ENCODE measurements around the gene CBLB. TPM values are rescaled to one million over a fixed set of nuclear protein-coding genes. Genes with fewer than 3 reads are reported as not detected.

The CBLB gene
- total RNA-seq, 1 experiment from 2014 or later: 34.3 TPM

DNA sequence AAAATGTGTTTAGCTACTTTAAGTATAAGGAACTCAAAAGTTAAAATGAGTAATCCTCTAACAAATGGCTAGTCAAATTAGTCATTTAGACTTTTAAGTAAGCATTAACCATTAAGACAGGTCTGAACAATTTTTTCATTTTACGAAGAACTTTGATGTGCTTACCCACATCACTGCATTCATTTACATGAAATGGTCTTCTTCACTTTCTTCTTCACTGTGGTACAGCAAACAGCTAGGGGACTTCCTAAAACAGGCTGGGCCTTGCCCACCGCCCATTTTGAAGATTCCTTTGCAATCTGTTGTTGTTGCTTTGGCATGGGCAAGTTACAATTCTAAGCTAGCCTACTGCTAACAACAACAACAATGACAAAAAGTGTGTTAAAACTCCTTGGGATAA is 67.4 kb downstream of the CBLB start:
- ChIA-PET CTCF (no interaction called here), POLR2A (no interaction called here)
- Histone ChIP-seq H3K27me3 (replicated peaks; ENCODE audit: control insufficient read depth, insufficient read depth, low read length) (no peaks in the 10 kb centered on the region), H3K4me1 (no peaks in the 10 kb centered on the region), H3K4me3 (ENCODE audit: low read depth, low read length) (no peak overlapping the region), H3K9me3 (no peaks in the 10 kb centered on the region), H3K36me3 (ENCODE audit: control insufficient read depth, insufficient read depth, low read length) (no peaks in the 10 kb centered on the region)
- no peak for DNase-seq
- Mint-ChIP-seq H3K27ac (ENCODE audit: unreplicated experiment) (no peak overlapping the region), H3K9me3 (ENCODE audit: unreplicated experiment) (no peaks in the 10 kb centered on the region), H3K4me1 (ENCODE audit: low read depth, unreplicated experiment) (peaks cover 5% of the 10 kb centered on the region), H3K4me3 (ENCODE audit: unreplicated experiment) (no peak overlapping the region), H3K27me3 (ENCODE audit: insufficient read depth, unreplicated experiment) (no peaks in the 10 kb centered on the region), H3K36me3 (ENCODE audit: insufficient read depth, unreplicated experiment) (no peaks in the 10 kb centered on the region)
- TF ChIP-seq, protein P1, sequence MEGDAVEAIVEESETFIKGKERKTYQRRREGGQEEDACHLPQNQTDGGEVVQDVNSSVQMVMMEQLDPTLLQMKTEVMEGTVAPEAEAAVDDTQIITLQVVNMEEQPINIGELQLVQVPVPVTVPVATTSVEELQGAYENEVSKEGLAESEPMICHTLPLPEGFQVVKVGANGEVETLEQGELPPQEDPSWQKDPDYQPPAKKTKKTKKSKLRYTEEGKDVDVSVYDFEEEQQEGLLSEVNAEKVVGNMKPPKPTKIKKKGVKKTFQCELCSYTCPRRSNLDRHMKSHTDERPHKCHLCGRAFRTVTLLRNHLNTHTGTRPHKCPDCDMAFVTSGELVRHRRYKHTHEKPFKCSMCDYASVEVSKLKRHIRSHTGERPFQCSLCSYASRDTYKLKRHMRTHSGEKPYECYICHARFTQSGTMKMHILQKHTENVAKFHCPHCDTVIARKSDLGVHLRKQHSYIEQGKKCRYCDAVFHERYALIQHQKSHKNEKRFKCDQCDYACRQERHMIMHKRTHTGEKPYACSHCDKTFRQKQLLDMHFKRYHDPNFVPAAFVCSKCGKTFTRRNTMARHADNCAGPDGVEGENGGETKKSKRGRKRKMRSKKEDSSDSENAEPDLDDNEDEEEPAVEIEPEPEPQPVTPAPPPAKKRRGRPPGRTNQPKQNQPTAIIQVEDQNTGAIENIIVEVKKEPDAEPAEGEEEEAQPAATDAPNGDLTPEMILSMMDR (IDR thresholded peaks at IDR 0.05; ENCODE audit: insufficient read depth in 1 of 2, low read depth in 1 of 2, low read length in 1 of 2, severe bottlenecking in 1 of 2, unreplicated experiment in 1 of 2): no peak
- intact Hi-C loops (cut with micrococcal nuclease; ENCODE audit: unreplicated experiment): no loop called here
- no TSS peak for BruUV-seq (replicated peaks)

DNA sequence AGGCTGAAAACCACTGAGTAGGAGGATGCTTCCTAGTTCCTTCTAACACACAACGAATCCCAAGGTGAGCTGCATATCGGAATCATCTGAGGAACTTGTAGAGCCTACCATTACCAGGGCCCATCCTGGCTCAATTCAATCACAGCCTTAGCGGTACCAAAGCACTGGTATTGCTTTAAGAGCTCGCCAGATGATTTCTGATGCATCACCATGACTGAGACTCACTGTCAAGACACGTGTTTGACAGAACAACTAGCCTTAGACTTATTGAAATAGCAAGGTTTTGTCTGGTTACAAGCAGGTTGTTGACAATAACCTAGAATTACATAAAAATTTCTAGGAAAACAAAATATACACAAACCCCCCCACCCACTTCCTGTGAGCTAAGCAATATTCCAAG is 68.5 kb downstream of the CBLB start:
- H3K27me3 ChIP-seq (replicated peaks; ENCODE audit: control insufficient read depth, insufficient read depth, low read length): no peaks in the 10 kb centered on the region
- intact Hi-C loops (cut with micrococcal nuclease; ENCODE audit: unreplicated experiment): no loop called here
- Mint-ChIP-seq H3K4me1 (ENCODE audit: low read depth, unreplicated experiment) (peaks cover 5% of the 10 kb centered on the region), H3K4me3 (ENCODE audit: unreplicated experiment) (no peak overlapping the region), H3K36me3 (ENCODE audit: insufficient read depth, unreplicated experiment) (no peaks in the 10 kb centered on the region), H3K9me3 (ENCODE audit: unreplicated experiment) (no peaks in the 10 kb centered on the region), H3K27ac (ENCODE audit: unreplicated experiment) (no peak overlapping the region), H3K27me3 (ENCODE audit: insufficient read depth, unreplicated experiment) (no peaks in the 10 kb centered on the region)
- H3K9me3 ChIP-seq: no peaks in the 10 kb centered on the region
- TF ChIP-seq, protein P1 (IDR thresholded peaks at IDR 0.05; ENCODE audit: insufficient read depth in 1 of 2, low read depth in 1 of 2, low read length in 1 of 2, severe bottlenecking in 1 of 2, unreplicated experiment in 1 of 2): no peak
- no peaks in the 10 kb centered on the region for H3K36me3 ChIP-seq (ENCODE audit: control insufficient read depth, insufficient read depth, low read length)
- BruUV-seq (replicated peaks): no TSS peak
- POLR2A ChIA-PET: no interaction called here
- H3K4me1 ChIP-seq: no peaks in the 10 kb centered on the region
- no peak for DNase-seq
- H3K4me3 ChIP-seq (ENCODE audit: low read depth, low read length): no peak overlapping the region
- CTCF ChIA-PET: interaction anchor here (1.1 kb wide), 1 partner anchor 12 kb away, joined by 3 read pairs; no protein-coding TSS in a partner anchor

DNA sequence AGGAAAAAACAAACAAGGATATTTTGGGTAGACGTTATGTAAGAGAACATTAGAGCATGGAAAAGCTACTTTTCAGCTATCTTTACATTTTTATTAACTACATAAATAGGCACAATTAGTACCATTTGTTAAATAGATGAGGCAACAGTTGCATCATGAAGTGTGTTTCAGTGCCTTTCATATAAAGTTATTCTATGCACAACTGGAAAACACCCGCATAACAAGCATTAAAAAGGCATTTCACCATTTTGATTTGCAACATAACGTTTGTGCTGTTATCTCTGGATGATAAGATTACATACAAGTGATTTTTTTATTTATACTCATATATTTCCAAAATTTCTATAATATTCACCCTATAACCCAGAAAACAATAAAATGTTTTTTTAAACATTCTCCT is 69.5 kb downstream of the CBLB start:
- ChIA-PET POLR2A (no interaction called here), CTCF (no interaction called here)
- Mint-ChIP-seq H3K27me3 (ENCODE audit: insufficient read depth, unreplicated experiment) (no peaks in the 10 kb centered on the region), H3K4me1 (ENCODE audit: low read depth, unreplicated experiment) (peaks cover 5% of the 10 kb centered on the region), H3K9me3 (ENCODE audit: unreplicated experiment) (no peaks in the 10 kb centered on the region), H3K27ac (ENCODE audit: unreplicated experiment) (no peak overlapping the region), H3K36me3 (ENCODE audit: insufficient read depth, unreplicated experiment) (no peaks in the 10 kb centered on the region), H3K4me3 (ENCODE audit: unreplicated experiment) (no peak overlapping the region)
- TF ChIP-seq, protein P1 (IDR thresholded peaks at IDR 0.05; ENCODE audit: insufficient read depth in 1 of 2, low read depth in 1 of 2, low read length in 1 of 2, severe bottlenecking in 1 of 2, unreplicated experiment in 1 of 2): no peak
- Histone ChIP-seq H3K36me3 (ENCODE audit: control insufficient read depth, insufficient read depth, low read length) (no peaks in the 10 kb centered on the region), H3K27me3 (replicated peaks; ENCODE audit: control insufficient read depth, insufficient read depth, low read length) (no peaks in the 10 kb centered on the region), H3K4me1 (no peaks in the 10 kb centered on the region), H3K9me3 (no peaks in the 10 kb centered on the region), H3K4me3 (ENCODE audit: low read depth, low read length) (no peak overlapping the region)
- intact Hi-C loops (cut with micrococcal nuclease; ENCODE audit: unreplicated experiment): no loop called here
- no peak for DNase-seq
- no TSS peak for BruUV-seq (replicated peaks)

Data from Caco-2 (cell line).